ENCODE measurements around the gene GOLGA6L1.

The GOLGA6L1 gene

GRCh38 chr15:23081271-23081670, 55.4 kb downstream of the GOLGA6L1 start:
- TF ChIP-seq, protein P1, sequence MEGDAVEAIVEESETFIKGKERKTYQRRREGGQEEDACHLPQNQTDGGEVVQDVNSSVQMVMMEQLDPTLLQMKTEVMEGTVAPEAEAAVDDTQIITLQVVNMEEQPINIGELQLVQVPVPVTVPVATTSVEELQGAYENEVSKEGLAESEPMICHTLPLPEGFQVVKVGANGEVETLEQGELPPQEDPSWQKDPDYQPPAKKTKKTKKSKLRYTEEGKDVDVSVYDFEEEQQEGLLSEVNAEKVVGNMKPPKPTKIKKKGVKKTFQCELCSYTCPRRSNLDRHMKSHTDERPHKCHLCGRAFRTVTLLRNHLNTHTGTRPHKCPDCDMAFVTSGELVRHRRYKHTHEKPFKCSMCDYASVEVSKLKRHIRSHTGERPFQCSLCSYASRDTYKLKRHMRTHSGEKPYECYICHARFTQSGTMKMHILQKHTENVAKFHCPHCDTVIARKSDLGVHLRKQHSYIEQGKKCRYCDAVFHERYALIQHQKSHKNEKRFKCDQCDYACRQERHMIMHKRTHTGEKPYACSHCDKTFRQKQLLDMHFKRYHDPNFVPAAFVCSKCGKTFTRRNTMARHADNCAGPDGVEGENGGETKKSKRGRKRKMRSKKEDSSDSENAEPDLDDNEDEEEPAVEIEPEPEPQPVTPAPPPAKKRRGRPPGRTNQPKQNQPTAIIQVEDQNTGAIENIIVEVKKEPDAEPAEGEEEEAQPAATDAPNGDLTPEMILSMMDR (IDR thresholded peaks at IDR 0.05; ENCODE audit: low read length, missing control alignments) = no peak
- no peak for DNase-seq (ENCODE audit: low read depth)
- H3K4me3 ChIP-seq (replicated peaks; ENCODE audit: low read depth, low read length) = no peak overlapping the region

DNA sequence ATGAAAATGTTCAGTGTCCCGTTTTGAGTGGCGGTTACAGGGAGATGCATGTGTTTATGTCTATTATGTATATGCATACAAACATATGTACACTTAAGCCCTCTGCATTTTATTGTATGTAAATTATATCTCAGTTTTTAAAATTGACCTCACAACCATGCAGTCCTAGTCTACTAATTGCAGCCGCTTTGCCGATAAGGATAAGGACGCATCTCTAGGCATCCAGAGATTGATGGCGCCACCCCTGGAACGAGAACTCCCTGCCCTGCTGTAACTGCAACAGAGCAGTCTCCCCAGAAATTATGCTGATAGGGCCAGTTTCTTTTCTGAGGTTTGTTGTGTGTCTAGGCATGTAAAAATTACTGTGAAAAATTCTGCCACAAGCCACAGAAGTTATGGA, 56.9 kb downstream of the GOLGA6L1 start:
- H3K4me3 ChIP-seq (replicated peaks; ENCODE audit: low read depth, low read length) = no peak overlapping the region
- DNase-seq (ENCODE audit: low read depth) = no peak
- TF ChIP-seq, protein P1 (IDR thresholded peaks at IDR 0.05; ENCODE audit: low read length, missing control alignments) = no peak
